Measurements from ENCODE around the gene LAMC1. TPM values are rescaled to one million over a fixed set of nuclear protein-coding genes. Genes with fewer than 3 reads are reported as not detected.

Gene LAMC1
- polyA plus RNA-seq, 1 donor from 2014 or later, result 4.2 TPM

- Histone ChIP-seq H3K27me3 (ENCODE audit: insufficient read depth, low read depth, low read length) (no peaks in the 10 kb centered on the region), H3K9me3 (ENCODE audit: low read length) (no peaks in the 10 kb centered on the region), H3K4me3 (ENCODE audit: low read length) (no peak overlapping the region), H3K36me3 (ENCODE audit: insufficient read depth, low read length) (peaks cover 8% of the 10 kb centered on the region), H3F3A (ENCODE audit: insufficient read depth, low read length, poor library complexity, severe bottlenecking) (no peaks in the 10 kb centered on the region), H3K79me2 (replicated peaks; ENCODE audit: insufficient read depth, low read length) (no peaks in the 10 kb centered on the region), H2AFZ (ENCODE audit: low read depth, low read length) (no peak overlapping the region), H3K27ac (ENCODE audit: low read length) (no peak overlapping the region), H4K20me1 (ENCODE audit: insufficient read depth) (no peaks in the 10 kb centered on the region), H3K4me2 (ENCODE audit: low read length) (no peak overlapping the region), H3K9ac (ENCODE audit: low read length) (no peak overlapping the region), H3K9me2 (ENCODE audit: insufficient read depth, low read length) (no peaks in the 10 kb centered on the region)
- no peak for TF ChIP-seq SMC3 (conservative IDR thresholded peaks at IDR 0.05; ENCODE audit: poor library complexity)
- TF ChIP-seq CTCF (IDR thresholded peaks at IDR 0.05; ENCODE audit: poor library complexity, severe bottlenecking), result no peak
- no peak for TF ChIP-seq POLR2AphosphoS5 (IDR thresholded peaks at IDR 0.05)
- no peak for TF ChIP-seq REST (IDR thresholded peaks at IDR 0.05; ENCODE audit: borderline replicate concordance)
- no peak for TF ChIP-seq TAF1 (IDR thresholded peaks at IDR 0.05; ENCODE audit: low read depth)
- TF ChIP-seq EP300 (conservative IDR thresholded peaks at IDR 0.05; ENCODE audit: poor library complexity, severe bottlenecking), result no peak
- no peak for TF ChIP-seq EZH2 (IDR thresholded peaks at IDR 0.05; ENCODE audit: borderline replicate concordance, insufficient read depth, low read length, poor library complexity, severe bottlenecking)
- no peak for TF ChIP-seq MXI1 (conservative IDR thresholded peaks at IDR 0.05; ENCODE audit: poor library complexity, severe bottlenecking)
- TF ChIP-seq RAD21 (conservative IDR thresholded peaks at IDR 0.05), result no peak
Observed at GRCh38 chr1:183139281-183139942, 116.2 kb downstream of the LAMC1 start.

- Histone ChIP-seq H3K27ac (ENCODE audit: low read length) (no peak overlapping the region), H3K79me2 (replicated peaks; ENCODE audit: insufficient read depth, low read length) (no peaks in the 10 kb centered on the region), H3K4me2 (ENCODE audit: low read length) (no peak overlapping the region), H3K36me3 (ENCODE audit: insufficient read depth, low read length) (peaks cover 8% of the 10 kb centered on the region), H3K9ac (ENCODE audit: low read length) (no peak overlapping the region), H3K9me2 (ENCODE audit: insufficient read depth, low read length) (no peaks in the 10 kb centered on the region), H3K9me3 (ENCODE audit: low read length) (no peaks in the 10 kb centered on the region), H4K20me1 (ENCODE audit: insufficient read depth) (no peaks in the 10 kb centered on the region), H3F3A (ENCODE audit: insufficient read depth, low read length, poor library complexity, severe bottlenecking) (no peaks in the 10 kb centered on the region), H3K27me3 (ENCODE audit: insufficient read depth, low read depth, low read length) (no peaks in the 10 kb centered on the region), H3K4me3 (ENCODE audit: low read length) (no peak overlapping the region), H2AFZ (ENCODE audit: low read depth, low read length) (no peak overlapping the region)
- TF ChIP-seq CTCF (IDR thresholded peaks at IDR 0.05; ENCODE audit: poor library complexity, severe bottlenecking) (no peak), EP300 (conservative IDR thresholded peaks at IDR 0.05; ENCODE audit: poor library complexity, severe bottlenecking) (no peak)
Observed at GRCh38 chr1:183140633-183141032, 117.4 kb downstream of the LAMC1 start.

All from neural cell (in vitro differentiated cells).